SK-N-MC (cell line): ENCODE measurements around the gene MLPH.

ENCODE experiments used
- EZH2 ChIP-seq: fragments of 200-600 bp; sonication (generic); IDR thresholded peaks from one replicate; pipeline ENCODE4 v1.6.1; 2017; ENCODE audit warnings: antibody characterized with exemption
- FOXP2 ChIP-seq: optimal IDR thresholded peaks from 2 replicates; pipeline ENCODE3; 2011; ENCODE audit warnings: mild to moderate bottlenecking, moderate library complexity; ENCODE audit not compliant: insufficient read depth; ENCODE audit errors: extremely low read length, control extremely low read depth

DNA sequence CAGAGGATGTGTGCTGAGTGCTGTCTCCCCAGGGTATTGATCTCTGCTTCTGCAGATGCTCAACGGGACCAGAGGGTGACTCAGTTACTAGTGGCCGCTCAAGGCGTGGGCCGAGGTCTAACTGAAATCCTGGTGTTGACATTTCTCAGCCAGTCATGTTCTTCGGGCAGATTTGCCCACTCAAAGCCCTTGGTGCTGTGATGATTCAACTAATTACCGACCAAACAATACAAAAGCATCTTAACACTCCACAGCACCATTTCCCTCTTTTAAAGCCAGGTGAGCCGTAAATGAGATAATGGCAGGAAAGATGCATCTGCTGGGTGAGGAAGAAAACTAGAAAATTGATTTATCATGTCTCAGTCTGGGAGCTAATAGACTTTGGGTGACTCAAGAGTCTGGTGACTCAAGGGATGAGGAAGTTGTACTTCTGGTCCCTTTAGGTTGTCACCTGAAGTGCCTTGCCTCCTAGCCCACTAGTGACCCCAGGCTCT, 46.7 kb downstream of the MLPH start:
- TF ChIP-seq FOXP2 (no peak), EZH2 (no peak)
